Chondrocyte (in vitro differentiated cells): ENCODE measurements around the gene CEACAM6. TPM values are rescaled to one million over a fixed set of nuclear protein-coding genes. Genes with fewer than 3 reads are reported as not detected.
"Not testable (repeated sequence)": the region's sequence is repeated elsewhere in the genome, so short reads cannot be mapped to it uniquely, and the experiment has no call there.

ENCODE experiments used
- DNase-seq: peaks from one replicate; pipeline ENCODE4 v3.0.0; 2021; ENCODE audit warnings: mixed read lengths, low spot score
- H3K27ac Mint-ChIP-seq: one replicate; pipeline ENCODE4 v1.8.0; 2021; ENCODE audit warnings: mild to moderate bottlenecking, moderate library complexity, mixed read lengths; ENCODE audit not compliant: unreplicated experiment
- H3K27me3 Mint-ChIP-seq: 2 replicates; pipeline ENCODE4 v1.8.0; 2021; ENCODE audit warnings: low read depth, mixed read lengths
- H3K36me3 Mint-ChIP-seq: 2 replicates; pipeline ENCODE4 v1.8.0; 2021; ENCODE audit warnings: low read depth, mixed read lengths
- H3K4me1 Mint-ChIP-seq: 2 replicates; pipeline ENCODE4 v1.8.0; 2021; ENCODE audit warnings: low read depth, mild to moderate bottlenecking, mixed read lengths
- H3K4me3 Mint-ChIP-seq: one replicate; pipeline ENCODE4 v1.8.0; 2021; ENCODE audit warnings: mild to moderate bottlenecking, moderate library complexity, mixed read lengths; ENCODE audit not compliant: unreplicated experiment
- H3K9me3 Mint-ChIP-seq: 2 replicates; pipeline ENCODE4 v1.8.0; 2021; ENCODE audit warnings: low read depth, mixed read lengths
- total RNA-seq: library from RNA; stranded (reverse); gene quantifications from 3 replicates; pipeline ENCODE4 v1.2.1, GENCODE V29; 2021
- TF ChIP-seq, protein P1 (sequence below): fragments of 200-600 bp; sonication (generic); IDR thresholded peaks from 2 replicates; pipeline ENCODE4 v1.5.0; 2021; ENCODE audit warnings: antibody characterized with exemption, mild to moderate bottlenecking, moderate library complexity

CEACAM6 gene
- total RNA-seq, 1 donor from 2014 or later: not detected

DNA sequence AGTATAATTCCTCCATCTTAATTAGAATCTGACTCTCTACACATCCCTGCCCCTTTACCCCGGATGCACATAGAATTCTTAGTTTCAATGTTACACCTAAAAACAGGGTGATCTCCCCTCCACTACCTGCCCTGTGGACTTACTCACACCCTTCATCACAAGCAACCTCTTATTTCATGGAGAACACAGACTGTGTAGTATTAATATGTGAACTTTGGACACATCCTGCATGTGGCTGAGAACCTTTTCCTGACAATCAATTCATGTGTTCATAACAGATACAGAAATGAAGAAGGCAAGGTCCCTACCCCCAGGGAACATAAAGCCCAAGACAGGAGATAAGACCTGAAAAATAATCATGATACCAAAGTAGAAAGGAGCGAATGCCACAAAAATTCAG is 11.8 kb downstream of the CEACAM6 start:
- H3K27me3 Mint-ChIP-seq: peaks cover 27% of the 10 kb centered on the region
- no peaks in the 10 kb centered on the region for H3K4me1 Mint-ChIP-seq
- TF ChIP-seq, protein P1, sequence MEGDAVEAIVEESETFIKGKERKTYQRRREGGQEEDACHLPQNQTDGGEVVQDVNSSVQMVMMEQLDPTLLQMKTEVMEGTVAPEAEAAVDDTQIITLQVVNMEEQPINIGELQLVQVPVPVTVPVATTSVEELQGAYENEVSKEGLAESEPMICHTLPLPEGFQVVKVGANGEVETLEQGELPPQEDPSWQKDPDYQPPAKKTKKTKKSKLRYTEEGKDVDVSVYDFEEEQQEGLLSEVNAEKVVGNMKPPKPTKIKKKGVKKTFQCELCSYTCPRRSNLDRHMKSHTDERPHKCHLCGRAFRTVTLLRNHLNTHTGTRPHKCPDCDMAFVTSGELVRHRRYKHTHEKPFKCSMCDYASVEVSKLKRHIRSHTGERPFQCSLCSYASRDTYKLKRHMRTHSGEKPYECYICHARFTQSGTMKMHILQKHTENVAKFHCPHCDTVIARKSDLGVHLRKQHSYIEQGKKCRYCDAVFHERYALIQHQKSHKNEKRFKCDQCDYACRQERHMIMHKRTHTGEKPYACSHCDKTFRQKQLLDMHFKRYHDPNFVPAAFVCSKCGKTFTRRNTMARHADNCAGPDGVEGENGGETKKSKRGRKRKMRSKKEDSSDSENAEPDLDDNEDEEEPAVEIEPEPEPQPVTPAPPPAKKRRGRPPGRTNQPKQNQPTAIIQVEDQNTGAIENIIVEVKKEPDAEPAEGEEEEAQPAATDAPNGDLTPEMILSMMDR: no peak
- no peak overlapping the region for H3K4me3 Mint-ChIP-seq
- no peak for DNase-seq
- H3K27ac Mint-ChIP-seq: no peak overlapping the region
- H3K9me3 Mint-ChIP-seq: no peaks in the 10 kb centered on the region
- H3K36me3 Mint-ChIP-seq: no peaks in the 10 kb centered on the region

DNA sequence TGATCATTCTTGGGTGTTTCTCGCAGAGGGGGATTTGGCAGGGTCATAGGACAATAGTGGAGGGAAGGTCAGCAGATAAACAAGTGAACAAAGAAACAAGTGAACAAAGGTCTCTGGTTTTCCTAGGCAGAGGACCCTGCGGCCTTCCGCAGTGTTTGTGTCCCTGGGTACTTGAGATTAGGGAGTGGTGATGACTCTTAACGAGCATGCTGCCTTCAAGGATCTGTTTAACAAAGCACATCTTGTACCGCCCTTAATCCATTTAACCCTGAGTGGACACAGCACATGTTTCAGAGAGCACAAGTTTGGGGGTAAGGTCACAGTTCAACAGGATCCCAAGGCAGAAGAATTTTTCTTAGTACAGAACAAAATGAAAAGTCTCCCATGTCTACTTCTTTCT is 12.8 kb downstream of the CEACAM6 start:
- not testable (repeated sequence) for H3K9me3 Mint-ChIP-seq, DNase-seq, H3K27ac Mint-ChIP-seq, H3K36me3 Mint-ChIP-seq, H3K4me1 Mint-ChIP-seq, H3K4me3 Mint-ChIP-seq
- H3K27me3 Mint-ChIP-seq: peaks cover 31% of the 10 kb centered on the region

DNA sequence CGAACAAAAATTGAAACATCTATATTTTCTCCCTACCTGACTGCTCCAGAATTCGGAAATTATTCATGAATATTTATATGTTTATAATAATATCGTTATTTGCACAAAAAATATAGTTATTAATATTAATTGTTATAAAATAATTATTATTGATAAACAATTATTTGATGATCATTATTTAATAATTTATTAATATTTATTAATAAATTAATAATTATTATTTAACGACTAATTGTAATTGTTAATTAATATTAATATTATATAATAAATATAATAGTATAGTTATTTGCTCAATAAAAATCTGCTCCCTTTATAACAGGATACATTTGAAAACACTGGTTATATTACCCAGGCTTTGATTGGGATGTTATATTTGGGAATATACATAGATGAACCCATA is 14.3 kb downstream of the CEACAM6 start:
- H3K27me3 Mint-ChIP-seq: peaks cover 29% of the 10 kb centered on the region
- DNase-seq: no peak
- no peaks in the 10 kb centered on the region for H3K36me3 Mint-ChIP-seq
- no peaks in the 10 kb centered on the region for H3K4me1 Mint-ChIP-seq
- no peak overlapping the region for H3K4me3 Mint-ChIP-seq
- H3K9me3 Mint-ChIP-seq: no peaks in the 10 kb centered on the region
- no peak overlapping the region for H3K27ac Mint-ChIP-seq
- TF ChIP-seq, protein P1: no peak

DNA sequence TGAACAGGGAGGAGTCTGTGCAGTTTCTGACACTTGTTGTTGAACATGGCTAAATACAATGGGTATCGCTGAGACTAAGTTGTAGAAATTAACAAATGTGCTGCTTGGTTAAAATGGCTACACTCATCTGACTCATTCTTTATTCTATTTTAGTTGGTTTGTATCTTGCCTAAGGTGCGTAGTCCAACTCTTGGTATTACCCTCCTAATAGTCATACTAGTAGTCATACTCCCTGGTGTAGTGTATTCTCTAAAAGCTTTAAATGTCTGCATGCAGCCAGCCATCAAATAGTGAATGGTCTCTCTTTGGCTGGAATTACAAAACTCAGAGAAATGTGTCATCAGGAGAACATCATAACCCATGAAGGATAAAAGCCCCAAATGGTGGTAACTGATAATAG is 16.1 kb downstream of the CEACAM6 start:
- Mint-ChIP-seq H3K9me3 (no peaks in the 10 kb centered on the region), H3K4me3 (no peak overlapping the region), H3K27me3 (peaks cover 29% of the 10 kb centered on the region), H3K36me3 (no peaks in the 10 kb centered on the region), H3K4me1 (no peaks in the 10 kb centered on the region), H3K27ac (no peak overlapping the region)
- DNase-seq: no peak
- TF ChIP-seq, protein P1: no peak

DNA sequence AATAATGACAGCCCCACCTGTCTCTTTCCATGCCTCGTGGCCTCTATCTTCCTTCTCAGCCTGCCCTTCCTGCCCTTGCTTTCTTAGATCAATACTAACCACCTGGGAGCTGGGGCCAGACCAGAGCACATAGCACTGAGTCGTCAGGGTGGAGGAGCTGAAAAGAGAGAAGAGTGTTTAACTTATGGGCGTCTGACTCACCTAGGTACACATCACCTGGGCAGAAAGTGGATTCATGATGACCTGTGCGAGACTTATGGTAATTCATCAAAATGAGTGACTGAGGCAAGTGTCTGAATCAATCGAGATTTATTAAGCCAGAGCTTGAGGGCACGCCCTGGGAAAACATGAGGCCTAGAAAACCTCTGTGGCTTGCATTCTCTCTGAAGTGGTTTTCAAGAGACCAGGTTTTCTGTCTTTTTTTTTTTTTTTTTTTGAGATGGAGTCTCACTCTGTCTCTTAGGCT is 19.2 kb downstream of the CEACAM6 start:
- Mint-ChIP-seq H3K4me1 (no peaks in the 10 kb centered on the region), H3K36me3 (no peaks in the 10 kb centered on the region), H3K27ac (no peak overlapping the region), H3K4me3 (no peak overlapping the region), H3K27me3 (peaks cover 39% of the 10 kb centered on the region), H3K9me3 (peaks cover 2% of the 10 kb centered on the region)
- TF ChIP-seq, protein P1: no peak
- no peak for DNase-seq

DNA sequence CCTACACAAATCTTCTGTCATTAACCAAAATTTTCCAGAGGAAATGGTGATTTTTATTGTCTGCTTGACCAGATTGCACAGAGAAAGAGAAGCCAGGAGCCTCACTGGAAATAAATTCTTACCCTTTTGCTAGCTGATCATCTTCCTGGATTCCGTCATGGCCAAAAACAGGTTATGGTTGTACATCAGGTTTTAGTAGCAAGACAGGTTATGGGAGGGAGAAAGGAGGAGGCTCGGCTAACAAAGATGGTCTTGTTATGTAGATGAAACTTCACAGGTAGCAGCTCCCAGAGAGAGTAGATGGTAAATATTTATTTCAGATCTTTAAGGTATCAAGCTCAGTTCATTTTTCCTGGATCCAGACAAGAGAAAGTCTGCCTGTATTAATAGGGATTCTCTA is 21.4 kb downstream of the CEACAM6 start:
- H3K27ac Mint-ChIP-seq: no peak overlapping the region
- H3K4me1 Mint-ChIP-seq: no peaks in the 10 kb centered on the region
- no peaks in the 10 kb centered on the region for H3K36me3 Mint-ChIP-seq
- H3K27me3 Mint-ChIP-seq: peaks cover 42% of the 10 kb centered on the region
- TF ChIP-seq, protein P1: no peak
- DNase-seq: no peak
- peaks cover 2% of the 10 kb centered on the region for H3K9me3 Mint-ChIP-seq
- no peak overlapping the region for H3K4me3 Mint-ChIP-seq
